ENCODE results near the gene ZNF653. TPM values are rescaled to one million over a fixed set of nuclear protein-coding genes. Genes with fewer than 3 reads are reported as not detected.

The ZNF653 gene
- total and polyA plus RNA-seq, 2 of the 8 experiments (the other 6 are each of a cell fraction or from before 2014, with no cell fraction given): 7.0 to 7.9 TPM

GRCh38 chr19:11479090-11479897, 26.3 kb downstream of the ZNF653 start (continued):
- no peak for TF ChIP-seq CHD7 (IDR thresholded peaks at IDR 0.05; ENCODE audit: insufficient replicate concordance, low read length)
- TF ChIP-seq CHD1 (IDR thresholded peaks at IDR 0.05; ENCODE audit: low read depth, low read length): no peak
- TF ChIP-seq SIRT6 (IDR thresholded peaks at IDR 0.05; ENCODE audit: low read length): no peak
- no peak for TF ChIP-seq KDM5A (IDR thresholded peaks at IDR 0.05; ENCODE audit: low read length)
- TF ChIP-seq CTBP2 (IDR thresholded peaks at IDR 0.05; ENCODE audit: borderline replicate concordance, insufficient read depth, insufficient read length, low read length): peak; percentile 40
- no peak for TF ChIP-seq SAP30 (IDR thresholded peaks at IDR 0.05; ENCODE audit: insufficient read depth, insufficient replicate concordance, low read length)
- peak; percentile 41 for TF ChIP-seq KDM4A (IDR thresholded peaks at IDR 0.05; ENCODE audit: low read depth, low read length, severe bottlenecking)
- no peak; a peak in 1 of 3 replicates for TF ChIP-seq POLR2A (IDR thresholded peaks at IDR 0.05; ENCODE audit: control extremely low read depth in 1 of 2, low read depth in 2 of 2, low read length in 2 of 2)
- TF ChIP-seq RXRA (IDR thresholded peaks at IDR 0.05; ENCODE audit: insufficient read depth, low read depth, low read length): no peak
- peak; percentile 67 for TF ChIP-seq TAF7 (optimal IDR thresholded peaks at IDR 0.05; ENCODE audit: borderline replicate concordance, low read depth, low read length)
